Thyroid gland (tissue), 4 donors: ENCODE results near the gene GLS2.
"Not testable (repeated sequence)": the region's sequence is repeated elsewhere in the genome, so short reads cannot be mapped to it uniquely, and the experiment has no call there.

ENCODE experiments used
- CTCF ChIP-seq, 6 experiments: fragments of 200-600 bp in 3 of 6; fragments of 450-650 bp in 3 of 6; sonication (generic) in 3 of 6; IDR thresholded peaks; one replicate each; pipeline ENCODE4 v1.5.1; 2016 to 2019; ENCODE audit warnings: antibody characterized with exemption in 6 of 6, mild to moderate bottlenecking in 2 of 6, inconsistent platforms in 1 of 6, moderate library complexity in 1 of 6
- POLR2A ChIP-seq, 2 donors: fragments of 450-650 bp; IDR thresholded peaks; one replicate each; pipeline ENCODE4 v1.6.1; 2017; ENCODE audit warnings: antibody characterized with exemption in 2 of 2, mild to moderate bottlenecking in 2 of 2, moderate library complexity in 1 of 2

- not testable (repeated sequence) for TF ChIP-seq CTCF, POLR2A (IDR thresholded peaks at IDR 0.05)
Observed at GRCh38 chr12:56494481-56494880, 6.5 kb upstream of the GLS2 start.
